DOHH2 (cell line): Measurements from ENCODE around the gene LILRA5.

Source experiments
- H3F3A ChIP-seq: fragments of 200-600 bp; sonication (generic), shearing (Covaris generic); 2 replicates; pipeline ENCODE4 v1.6.0; 2016; ENCODE audit warnings: antibody characterized with exemption, mild to moderate bottlenecking; ENCODE audit not compliant: control insufficient read depth, insufficient read depth
- H3K27ac ChIP-seq: fragments of 200-600 bp; sonication (generic); 2 replicates; pipeline ENCODE4 v1.5.1; 2014; ENCODE audit warnings: low read depth, mild to moderate bottlenecking, low read length, moderate library complexity
- H3K27me3 ChIP-seq: fragments of 200-600 bp; sonication (generic); 2 replicates; pipeline ENCODE4 v1.6.1; 2014; ENCODE audit warnings: mild to moderate bottlenecking, low read length, mixed read lengths; ENCODE audit not compliant: control insufficient read depth
- H3K36me3 ChIP-seq: fragments of 200-600 bp; sonication (generic); 2 replicates; pipeline ENCODE4 v1.6.1; 2014; ENCODE audit warnings: mild to moderate bottlenecking, low read length, moderate library complexity, mixed read lengths; ENCODE audit not compliant: control insufficient read depth
- H3K4me1 ChIP-seq: fragments of 200-600 bp; sonication (generic); 2 replicates; pipeline ENCODE4 v1.6.1; 2014; ENCODE audit warnings: mild to moderate bottlenecking, low read length, mixed read lengths; ENCODE audit not compliant: control insufficient read depth
- H3K4me2 ChIP-seq: fragments of 200-600 bp; sonication (generic); 2 replicates; pipeline ENCODE4 v1.6.0; 2014; ENCODE audit warnings: mild to moderate bottlenecking, low read length, moderate library complexity
- H3K4me3 ChIP-seq: fragments of 200-600 bp; sonication (generic); 2 replicates; pipeline ENCODE4 v1.5.1; 2014; ENCODE audit warnings: mild to moderate bottlenecking, low read length, mixed read lengths
- H3K79me2 ChIP-seq: fragments of 200-600 bp; sonication (generic); 2 replicates; pipeline ENCODE4 v1.6.1; 2014; ENCODE audit warnings: mild to moderate bottlenecking, low read length, mixed read lengths; ENCODE audit not compliant: control insufficient read depth
- H3K9me2 ChIP-seq: fragments of 200-600 bp; sonication (generic); replicated peaks from 2 replicates; pipeline ENCODE4 v1.6.1; 2014; ENCODE audit warnings: mild to moderate bottlenecking, low read length, mixed read lengths; ENCODE audit not compliant: control insufficient read depth
- H3K9me3 ChIP-seq: fragments of 200-600 bp; sonication (generic); 2 replicates; pipeline ENCODE4 v1.6.1; 2014; ENCODE audit warnings: antibody characterized with exemption, low read length, mixed read lengths; ENCODE audit not compliant: control insufficient read depth, insufficient read depth
- H4K20me1 ChIP-seq: fragments of 200-600 bp; sonication (generic); 2 replicates; pipeline ENCODE4 v1.6.0; 2014; ENCODE audit warnings: low read depth, mild to moderate bottlenecking, antibody characterized with exemption, low read length, moderate library complexity; ENCODE audit not compliant: control insufficient read depth, insufficient read depth
- EZH2phosphoT487 ChIP-seq: fragments of 200-600 bp; sonication (generic); IDR thresholded peaks from 2 replicates; pipeline ENCODE4 v1.6.1; 2017; ENCODE audit warnings: borderline replicate concordance, mild to moderate bottlenecking, antibody characterized with exemption, low read length, moderate library complexity, mixed read lengths
- TF ChIP-seq, protein P1 (sequence below): fragments of 200-600 bp; sonication (generic); IDR thresholded peaks from one replicate; pipeline ENCODE4 v1.5.1; 2014; ENCODE audit warnings: antibody characterized with exemption, mild to moderate bottlenecking, low read depth, low read length; ENCODE audit not compliant: poor library complexity, severe bottlenecking

LILRA5 gene

DNA sequence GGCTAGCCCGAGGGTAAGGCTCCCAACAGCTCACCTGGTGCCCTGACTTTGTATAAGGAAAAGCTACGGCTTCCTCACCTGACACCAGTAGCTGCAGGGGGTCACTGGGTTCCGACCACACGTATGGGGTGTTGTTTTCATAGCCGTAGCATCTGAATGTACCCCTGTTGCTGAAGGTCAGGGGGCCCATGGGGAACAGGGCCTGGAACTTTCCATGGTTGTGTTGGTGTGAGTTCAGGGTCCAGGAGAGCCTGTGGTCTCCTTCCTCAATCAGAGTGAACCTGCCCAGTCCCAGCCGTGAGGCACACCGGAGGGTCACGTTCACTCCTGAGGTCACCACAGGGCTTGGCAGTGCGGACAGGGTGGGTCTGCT is 24.9 kb upstream of the LILRA5 start:
- no peaks in the 10 kb centered on the region for H3K9me3 ChIP-seq
- TF ChIP-seq, protein P1, sequence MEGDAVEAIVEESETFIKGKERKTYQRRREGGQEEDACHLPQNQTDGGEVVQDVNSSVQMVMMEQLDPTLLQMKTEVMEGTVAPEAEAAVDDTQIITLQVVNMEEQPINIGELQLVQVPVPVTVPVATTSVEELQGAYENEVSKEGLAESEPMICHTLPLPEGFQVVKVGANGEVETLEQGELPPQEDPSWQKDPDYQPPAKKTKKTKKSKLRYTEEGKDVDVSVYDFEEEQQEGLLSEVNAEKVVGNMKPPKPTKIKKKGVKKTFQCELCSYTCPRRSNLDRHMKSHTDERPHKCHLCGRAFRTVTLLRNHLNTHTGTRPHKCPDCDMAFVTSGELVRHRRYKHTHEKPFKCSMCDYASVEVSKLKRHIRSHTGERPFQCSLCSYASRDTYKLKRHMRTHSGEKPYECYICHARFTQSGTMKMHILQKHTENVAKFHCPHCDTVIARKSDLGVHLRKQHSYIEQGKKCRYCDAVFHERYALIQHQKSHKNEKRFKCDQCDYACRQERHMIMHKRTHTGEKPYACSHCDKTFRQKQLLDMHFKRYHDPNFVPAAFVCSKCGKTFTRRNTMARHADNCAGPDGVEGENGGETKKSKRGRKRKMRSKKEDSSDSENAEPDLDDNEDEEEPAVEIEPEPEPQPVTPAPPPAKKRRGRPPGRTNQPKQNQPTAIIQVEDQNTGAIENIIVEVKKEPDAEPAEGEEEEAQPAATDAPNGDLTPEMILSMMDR: no peak
- TF ChIP-seq EZH2phosphoT487: no peak

DNA sequence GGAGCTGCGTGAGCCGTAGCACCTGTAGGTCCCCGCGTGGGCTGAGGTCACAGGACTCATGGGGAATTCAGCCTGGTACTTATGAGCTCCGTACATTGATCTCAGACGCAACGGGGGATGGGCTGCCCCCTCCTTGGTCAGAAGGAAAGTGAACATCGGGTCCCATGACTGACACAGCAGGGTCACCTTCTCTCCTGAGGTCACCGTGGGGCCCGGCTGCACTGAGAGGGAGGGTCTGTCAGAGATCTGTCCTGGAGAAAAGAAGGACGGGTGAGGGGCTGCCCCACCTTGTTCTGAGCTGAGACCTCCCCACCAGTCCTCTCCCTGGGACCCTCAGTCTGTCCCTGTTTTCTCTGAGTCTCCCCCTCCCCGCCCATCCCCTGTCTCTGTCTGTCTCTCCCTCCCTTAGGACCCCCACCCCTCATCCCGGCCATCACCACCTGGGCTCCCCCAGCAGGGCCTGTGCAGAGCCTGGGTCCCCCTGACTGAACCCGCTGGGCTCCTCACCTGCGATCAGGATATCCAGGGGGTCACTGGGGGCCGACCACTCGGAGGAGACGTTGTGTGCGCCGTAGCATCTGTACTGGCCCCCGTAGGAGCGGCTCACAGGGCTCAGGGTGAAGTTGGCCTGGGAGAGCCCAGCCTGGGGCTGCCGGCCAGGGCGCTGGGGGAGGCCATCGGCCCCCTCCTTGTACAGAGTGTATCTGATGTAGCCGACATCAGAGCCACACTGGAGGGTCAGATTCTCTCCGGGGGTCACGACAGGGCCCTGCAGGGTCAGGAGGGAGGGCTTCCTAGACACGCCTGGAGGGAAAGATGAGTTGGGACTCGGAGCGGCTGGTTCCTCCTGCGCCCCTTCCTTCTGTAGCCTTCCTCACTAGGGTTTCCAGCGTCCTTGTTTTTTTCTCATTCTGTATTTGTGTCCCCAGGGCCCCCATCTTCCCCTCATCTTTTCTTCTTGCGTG is 24.2 kb upstream of the LILRA5 start:
- Histone ChIP-seq H4K20me1 (no peaks in the 10 kb centered on the region), H3K4me3 (no peak overlapping the region), H3K27ac (no peak overlapping the region), H3K9me2 (no peaks in the 10 kb centered on the region), H3F3A (no peaks in the 10 kb centered on the region), H3K27me3 (peaks cover 39% of the 10 kb centered on the region), H3K4me1 (peaks cover 8% of the 10 kb centered on the region), H3K36me3 (no peaks in the 10 kb centered on the region), H3K4me2 (no peak overlapping the region), H3K79me2 (no peaks in the 10 kb centered on the region), H3K9me3 (no peaks in the 10 kb centered on the region)
- TF ChIP-seq EZH2phosphoT487: no peak
- TF ChIP-seq, protein P1: no peak

More for the DNA sequence above, 24.9 kb upstream of the LILRA5 start:
- H3K27ac ChIP-seq: no peak overlapping the region
- no peaks in the 10 kb centered on the region for H4K20me1 ChIP-seq
- no peak overlapping the region for H3K4me2 ChIP-seq
- H3F3A ChIP-seq: no peaks in the 10 kb centered on the region
- peaks cover 12% of the 10 kb centered on the region for H3K4me1 ChIP-seq
- H3K4me3 ChIP-seq: no peak overlapping the region
- peaks cover 39% of the 10 kb centered on the region for H3K27me3 ChIP-seq
- H3K79me2 ChIP-seq: no peaks in the 10 kb centered on the region
- no peaks in the 10 kb centered on the region for H3K9me2 ChIP-seq
- H3K36me3 ChIP-seq: no peaks in the 10 kb centered on the region

DNA sequence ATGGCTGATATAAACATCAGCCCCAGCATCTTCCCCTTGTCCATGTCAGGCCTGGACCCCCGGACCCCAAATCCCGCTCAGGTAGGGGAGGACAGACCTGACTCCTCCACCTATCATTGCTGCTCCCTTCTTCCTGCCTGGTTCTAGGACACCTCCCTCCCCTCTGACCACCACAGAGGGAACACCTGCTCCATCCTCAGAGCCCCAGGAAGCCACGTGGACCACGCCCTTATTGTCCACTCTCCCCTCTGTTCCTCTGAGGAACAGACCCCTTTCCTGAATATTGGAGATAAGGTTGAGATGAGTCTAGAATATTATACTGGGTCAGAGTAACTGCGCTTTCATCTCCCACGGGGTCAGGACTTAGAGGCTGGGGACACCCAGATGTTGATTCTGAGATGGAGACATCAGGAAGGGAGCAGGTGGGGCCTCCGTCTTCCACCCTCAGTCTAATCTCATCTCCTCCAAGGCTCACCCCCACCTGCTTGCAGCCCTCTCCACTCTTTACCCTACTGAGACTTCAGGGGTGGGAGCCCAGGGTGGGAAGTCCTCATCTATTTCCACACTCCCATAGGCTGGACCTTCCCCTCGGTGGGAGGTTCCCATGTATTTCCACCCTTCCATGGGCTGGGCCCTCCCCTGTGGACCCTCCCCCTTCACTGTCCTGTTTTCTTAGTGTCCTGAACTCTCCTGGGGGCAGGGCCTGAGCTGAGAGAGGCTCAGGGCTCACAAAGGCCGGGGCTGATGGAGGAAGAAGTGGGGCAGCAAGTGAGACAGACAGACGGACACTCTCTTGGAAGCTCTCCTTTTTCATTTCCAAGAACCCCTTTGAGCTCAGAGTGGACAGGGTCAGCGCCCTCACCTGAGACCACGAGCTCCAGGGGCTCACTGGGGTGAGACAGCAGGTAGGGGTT is 23.3 kb upstream of the LILRA5 start:
- Histone ChIP-seq H3K4me2 (no peak overlapping the region), H3K4me3 (no peak overlapping the region)

More for the DNA sequence above, 23.3 kb upstream of the LILRA5 start:
- Histone ChIP-seq H3K27ac (no peak overlapping the region), H3K36me3 (no peaks in the 10 kb centered on the region), H4K20me1 (no peaks in the 10 kb centered on the region), H3K27me3 (peaks cover 36% of the 10 kb centered on the region), H3K9me2 (no peaks in the 10 kb centered on the region), H3K9me3 (no peaks in the 10 kb centered on the region), H3K4me1 (peaks cover 8% of the 10 kb centered on the region), H3F3A (no peaks in the 10 kb centered on the region), H3K79me2 (no peaks in the 10 kb centered on the region)
- no peak for TF ChIP-seq EZH2phosphoT487
- TF ChIP-seq, protein P1: no peak
